ENCODE data around the gene WDR93.

WDR93 gene

DNA sequence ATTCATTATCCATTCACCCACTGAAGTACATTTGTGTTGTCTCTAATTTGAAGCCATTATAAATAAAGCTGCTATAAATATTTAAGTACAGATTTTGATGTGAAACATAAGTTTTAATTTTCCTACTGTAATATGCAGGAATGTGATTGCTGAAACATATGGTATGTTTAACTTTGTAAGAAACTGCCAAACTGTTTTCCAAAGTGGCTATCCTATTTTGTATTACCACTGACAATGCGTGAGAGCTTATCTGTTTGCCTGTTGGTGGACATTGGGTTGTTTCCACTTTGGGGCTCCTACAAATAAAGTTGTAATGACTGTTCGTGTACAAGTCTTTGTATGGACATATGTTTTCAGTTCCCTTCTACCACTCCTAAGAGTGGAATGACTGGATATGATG is 2.5 kb downstream of the WDR93 start:
- Histone ChIP-seq H3K36me3 (ENCODE audit: insufficient read depth, low read length) (no peaks in the 10 kb centered on the region), H3K79me2 (ENCODE audit: control insufficient read depth, insufficient read depth, low read length, unreplicated experiment) (no peaks in the 10 kb centered on the region), H3K27me3 (ENCODE audit: insufficient read depth, low read length) (no peaks in the 10 kb centered on the region; the same call in 1 of the 2 replicates), H2AFZ (ENCODE audit: low read length, unreplicated experiment) (no peak overlapping the region), H3K27ac (ENCODE audit: low read depth, low read length) (no peak overlapping the region), H3K4me1 (ENCODE audit: control insufficient read depth, insufficient read depth, low read length, unreplicated experiment) (no peaks in the 10 kb centered on the region), H3K4me3 (ENCODE audit: low read depth, low read length) (no peak overlapping the region)

DNA sequence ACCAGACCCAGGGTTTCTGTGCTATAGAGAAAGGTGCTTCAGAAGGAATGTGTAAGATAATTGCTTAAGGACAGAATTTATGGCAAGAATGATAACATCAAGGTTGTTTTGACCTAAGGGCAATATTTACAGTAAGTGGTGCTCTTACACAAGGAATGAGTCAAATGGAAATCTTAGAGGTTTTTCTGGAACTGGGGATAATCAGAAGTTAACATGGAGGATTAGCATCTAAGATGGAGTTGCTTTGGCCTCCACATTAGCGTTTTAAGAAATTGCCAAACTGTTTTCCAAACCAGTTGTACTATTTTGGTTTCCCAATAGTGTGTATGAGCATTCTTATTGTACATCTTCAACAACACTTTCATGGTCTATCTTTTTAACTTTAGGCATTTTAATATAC is 3.1 kb downstream of the WDR93 start:
- Histone ChIP-seq H3K4me3 (ENCODE audit: low read depth, low read length) (no peak overlapping the region), H3K4me1 (ENCODE audit: control insufficient read depth, insufficient read depth, low read length, unreplicated experiment) (no peaks in the 10 kb centered on the region), H2AFZ (ENCODE audit: low read length, unreplicated experiment) (no peak overlapping the region), H3K27me3 (ENCODE audit: insufficient read depth, low read length) (no peaks in the 10 kb centered on the region; the same call in 1 of the 2 replicates), H3K79me2 (ENCODE audit: control insufficient read depth, insufficient read depth, low read length, unreplicated experiment) (no peaks in the 10 kb centered on the region), H3K27ac (ENCODE audit: low read depth, low read length) (no peak overlapping the region), H3K36me3 (ENCODE audit: insufficient read depth, low read length) (no peaks in the 10 kb centered on the region)

DNA sequence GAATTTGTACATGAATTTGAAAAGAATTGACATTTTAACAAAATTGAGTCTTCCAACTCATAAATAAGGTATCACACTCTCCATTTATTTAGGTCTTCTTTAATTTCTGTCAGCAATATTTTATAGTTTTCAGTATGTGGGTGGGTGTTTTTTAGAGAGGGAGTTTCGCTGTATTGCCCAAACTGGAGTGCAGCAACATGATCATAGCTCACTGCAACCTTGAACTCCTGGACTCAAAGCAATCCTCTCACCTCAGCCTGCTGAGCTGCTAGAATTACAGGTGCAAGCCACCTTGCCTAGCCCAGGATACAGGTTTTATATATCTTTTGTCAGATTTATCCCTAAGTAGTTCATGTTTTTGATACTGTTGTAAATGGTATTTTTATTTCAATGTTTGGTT is 4.6 kb downstream of the WDR93 start:
- no peak overlapping the region for H3K4me3 ChIP-seq (ENCODE audit: low read depth, low read length)

DNA sequence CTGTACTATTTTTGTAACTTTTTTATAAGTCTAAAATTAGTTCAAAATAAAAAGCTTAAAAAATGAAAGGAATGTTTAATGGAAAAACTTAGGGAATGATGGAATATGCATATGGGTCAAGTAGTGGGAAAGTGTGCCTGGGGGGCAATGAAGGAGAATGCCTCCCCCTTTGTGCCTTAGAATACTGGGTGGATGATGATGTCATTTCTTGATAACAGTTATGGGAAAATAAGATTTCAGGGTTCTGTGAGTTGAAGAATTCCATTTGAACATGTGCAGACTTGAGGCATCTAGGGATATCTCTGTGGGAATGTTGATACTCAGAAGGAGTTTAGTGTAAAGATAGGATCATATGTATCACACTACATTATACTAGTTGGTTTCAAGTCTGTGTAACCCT is 13.8 kb downstream of the WDR93 start:
- H3K27ac ChIP-seq (ENCODE audit: low read depth, low read length): no peak overlapping the region
- no peak overlapping the region for H3K4me3 ChIP-seq (ENCODE audit: low read depth, low read length)
- no peaks in the 10 kb centered on the region for H3K4me1 ChIP-seq (ENCODE audit: control insufficient read depth, insufficient read depth, low read length, unreplicated experiment)
- no peaks in the 10 kb centered on the region for H3K36me3 ChIP-seq (ENCODE audit: insufficient read depth, low read length)
- H3K79me2 ChIP-seq (ENCODE audit: control insufficient read depth, insufficient read depth, low read length, unreplicated experiment): no peaks in the 10 kb centered on the region
- H3K27me3 ChIP-seq (ENCODE audit: insufficient read depth, low read length): peaks cover 18% of the 10 kb centered on the region
- no peak overlapping the region for H2AFZ ChIP-seq (ENCODE audit: low read length, unreplicated experiment)

More for the DNA sequence above, 4.6 kb downstream of the WDR93 start:
- H2AFZ ChIP-seq (ENCODE audit: low read length, unreplicated experiment): no peak overlapping the region
- no peaks in the 10 kb centered on the region for H3K79me2 ChIP-seq (ENCODE audit: control insufficient read depth, insufficient read depth, low read length, unreplicated experiment)
- no peaks in the 10 kb centered on the region for H3K36me3 ChIP-seq (ENCODE audit: insufficient read depth, low read length)
- H3K27ac ChIP-seq (ENCODE audit: low read depth, low read length): no peak overlapping the region
- no peaks in the 10 kb centered on the region; the same call in 1 of the 2 replicates for H3K27me3 ChIP-seq (ENCODE audit: insufficient read depth, low read length)
- H3K4me1 ChIP-seq (ENCODE audit: control insufficient read depth, insufficient read depth, low read length, unreplicated experiment): no peaks in the 10 kb centered on the region

DNA sequence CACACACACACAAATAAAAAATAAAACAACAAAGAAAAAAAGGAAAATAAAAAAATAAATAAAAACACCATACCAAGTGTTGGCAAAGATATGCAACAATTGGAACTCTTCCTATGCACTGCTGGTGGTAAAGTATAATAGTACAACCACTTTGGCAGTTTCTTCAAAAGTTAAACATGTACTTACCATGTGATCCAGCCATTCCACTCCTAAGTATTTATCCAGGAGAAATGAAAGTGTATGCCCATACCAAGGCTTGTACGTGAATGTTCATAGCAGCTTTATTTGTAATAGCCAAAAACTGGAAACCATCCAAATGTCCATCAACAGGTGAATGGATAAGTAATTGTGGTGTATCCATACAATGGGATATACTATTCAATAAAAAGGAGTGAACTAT is 17.0 kb downstream of the WDR93 start:
- Histone ChIP-seq H3K4me1 (ENCODE audit: control insufficient read depth, insufficient read depth, low read length, unreplicated experiment) (no peaks in the 10 kb centered on the region), H3K79me2 (ENCODE audit: control insufficient read depth, insufficient read depth, low read length, unreplicated experiment) (no peaks in the 10 kb centered on the region), H2AFZ (ENCODE audit: low read length, unreplicated experiment) (no peak overlapping the region), H3K27ac (ENCODE audit: low read depth, low read length) (no peak overlapping the region), H3K36me3 (ENCODE audit: insufficient read depth, low read length) (no peaks in the 10 kb centered on the region), H3K4me3 (ENCODE audit: low read depth, low read length) (no peak overlapping the region), H3K27me3 (ENCODE audit: insufficient read depth, low read length) (peaks cover 23% of the 10 kb centered on the region)

DNA sequence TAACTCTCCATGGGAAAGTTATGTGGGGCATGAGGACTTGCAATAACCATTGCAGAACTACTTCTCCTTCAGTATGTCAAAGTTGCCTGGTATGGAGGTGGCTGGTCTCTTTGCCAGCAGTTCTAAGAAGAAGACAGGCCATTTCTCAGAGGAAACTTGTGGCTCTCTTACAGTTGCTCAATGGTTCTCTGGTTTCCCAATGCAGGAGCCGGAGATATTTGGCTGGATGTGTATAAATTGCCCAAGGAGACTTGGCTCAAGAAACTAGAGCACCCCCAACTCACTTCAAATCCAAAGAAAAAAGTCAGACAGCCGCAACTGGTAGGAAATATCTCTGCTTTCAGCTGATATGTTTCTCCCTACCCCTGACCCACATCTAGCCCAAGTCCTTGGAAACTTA is 24.2 kb downstream of the WDR93 start:
- Histone ChIP-seq H3K27ac (ENCODE audit: low read depth, low read length) (no peak overlapping the region), H3K27me3 (ENCODE audit: insufficient read depth, low read length) (peaks cover 12% of the 10 kb centered on the region; the same call in 1 of the 2 replicates), H3K79me2 (ENCODE audit: control insufficient read depth, insufficient read depth, low read length, unreplicated experiment) (no peaks in the 10 kb centered on the region), H2AFZ (ENCODE audit: low read length, unreplicated experiment) (no peak overlapping the region), H3K4me3 (ENCODE audit: low read depth, low read length) (no peak overlapping the region), H3K4me1 (ENCODE audit: control insufficient read depth, insufficient read depth, low read length, unreplicated experiment) (no peaks in the 10 kb centered on the region), H3K36me3 (ENCODE audit: insufficient read depth, low read length) (no peaks in the 10 kb centered on the region)

DNA sequence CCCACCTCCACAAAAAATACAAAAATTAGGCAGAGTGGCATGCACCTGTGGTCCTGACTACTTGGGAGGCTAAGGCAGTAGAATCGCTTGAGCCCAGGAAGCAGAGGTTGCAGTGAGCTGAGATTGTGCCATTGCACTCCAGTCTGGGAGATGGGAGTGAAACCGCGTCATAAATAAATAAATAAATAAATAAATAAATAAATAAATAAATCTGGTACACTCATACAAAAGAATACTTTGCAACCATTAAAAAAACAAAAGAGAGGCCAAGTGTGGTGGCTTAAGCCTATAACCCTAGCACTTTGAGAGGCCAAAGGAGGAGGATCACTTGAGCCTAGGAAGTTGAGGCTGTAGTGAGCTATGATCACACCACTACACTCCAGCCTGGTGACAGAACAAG is 32.4 kb downstream of the WDR93 start:
- Histone ChIP-seq H3K27ac (ENCODE audit: low read depth, low read length) (no peak overlapping the region), H3K4me3 (ENCODE audit: low read depth, low read length) (no peak overlapping the region), H3K27me3 (ENCODE audit: insufficient read depth, low read length) (peaks cover 12% of the 10 kb centered on the region; the same call in 1 of the 2 replicates), H3K4me1 (ENCODE audit: control insufficient read depth, insufficient read depth, low read length, unreplicated experiment) (no peaks in the 10 kb centered on the region), H3K79me2 (ENCODE audit: control insufficient read depth, insufficient read depth, low read length, unreplicated experiment) (no peaks in the 10 kb centered on the region), H3K36me3 (ENCODE audit: insufficient read depth, low read length) (no peaks in the 10 kb centered on the region), H2AFZ (ENCODE audit: low read length, unreplicated experiment) (no peak overlapping the region)

DNA sequence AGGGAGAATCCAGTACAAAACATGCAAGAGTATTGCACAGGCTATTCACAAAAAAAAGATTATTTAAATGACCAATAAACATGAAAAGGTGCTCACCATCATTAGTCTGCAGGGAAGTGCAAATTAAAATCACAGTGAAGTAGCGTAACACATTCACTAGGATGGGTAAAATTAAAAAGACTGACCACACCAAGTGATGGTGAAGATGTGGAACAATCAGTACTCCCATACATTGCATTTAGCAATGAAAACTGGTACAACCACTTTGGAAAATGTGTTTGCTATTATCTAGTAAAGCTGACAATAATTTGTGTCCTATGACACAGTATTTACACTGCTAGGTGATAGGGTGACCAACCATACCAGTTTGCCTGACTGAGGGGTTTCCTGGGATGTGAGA is 34.0 kb downstream of the WDR93 start:
- no peak overlapping the region for H2AFZ ChIP-seq (ENCODE audit: low read length, unreplicated experiment)
- H3K27me3 ChIP-seq (ENCODE audit: insufficient read depth, low read length): peaks cover 12% of the 10 kb centered on the region; the same call in 1 of the 2 replicates
- H3K4me3 ChIP-seq (ENCODE audit: low read depth, low read length): no peak overlapping the region
- H3K36me3 ChIP-seq (ENCODE audit: insufficient read depth, low read length): no peaks in the 10 kb centered on the region
- no peaks in the 10 kb centered on the region for H3K79me2 ChIP-seq (ENCODE audit: control insufficient read depth, insufficient read depth, low read length, unreplicated experiment)
- no peak overlapping the region for H3K27ac ChIP-seq (ENCODE audit: low read depth, low read length)
- H3K4me1 ChIP-seq (ENCODE audit: control insufficient read depth, insufficient read depth, low read length, unreplicated experiment): no peaks in the 10 kb centered on the region

DNA sequence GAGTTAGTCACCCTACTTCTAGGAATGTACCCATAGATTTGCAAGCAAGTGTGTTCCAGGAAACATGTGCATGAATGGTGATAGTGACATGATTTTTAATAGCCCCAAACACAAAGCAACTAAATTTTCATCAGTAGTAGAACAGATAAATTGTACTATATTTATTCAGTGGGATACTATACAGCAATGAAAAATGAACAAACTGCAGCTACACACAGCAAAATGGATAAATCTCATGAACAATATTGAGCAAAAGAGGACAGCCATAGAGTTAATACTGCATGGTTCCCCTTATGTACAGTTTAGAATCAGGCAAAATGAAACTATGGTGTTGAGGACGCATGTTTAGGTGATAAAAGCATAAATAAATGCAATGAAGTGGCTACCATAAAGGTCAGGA is 34.5 kb downstream of the WDR93 start:
- Histone ChIP-seq H3K36me3 (ENCODE audit: insufficient read depth, low read length) (no peaks in the 10 kb centered on the region), H3K4me1 (ENCODE audit: control insufficient read depth, insufficient read depth, low read length, unreplicated experiment) (no peaks in the 10 kb centered on the region), H3K79me2 (ENCODE audit: control insufficient read depth, insufficient read depth, low read length, unreplicated experiment) (no peaks in the 10 kb centered on the region), H3K27ac (ENCODE audit: low read depth, low read length) (no peak overlapping the region), H2AFZ (ENCODE audit: low read length, unreplicated experiment) (no peak overlapping the region), H3K4me3 (ENCODE audit: low read depth, low read length) (no peak overlapping the region), H3K27me3 (ENCODE audit: insufficient read depth, low read length) (peaks cover 12% of the 10 kb centered on the region; the same call in 1 of the 2 replicates)

DNA sequence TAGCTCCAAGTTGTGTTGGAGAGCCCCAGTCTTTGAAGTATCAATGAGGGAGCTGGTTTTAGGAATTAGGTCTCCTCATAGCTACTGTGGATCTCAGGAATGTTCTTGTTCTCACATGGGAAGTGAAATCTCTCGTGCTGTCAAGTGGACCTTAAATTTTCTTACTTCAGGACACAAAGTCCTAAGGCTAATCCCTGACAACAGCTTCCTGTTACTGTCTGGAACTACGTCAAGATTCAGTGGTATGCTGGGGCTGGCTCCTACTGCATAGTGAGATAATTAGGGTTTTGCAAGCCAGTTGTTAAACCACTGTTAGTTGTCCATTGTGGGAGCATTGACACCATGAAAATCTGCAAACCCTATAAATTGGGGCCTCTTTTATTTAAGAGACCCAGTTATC is 37.6 kb downstream of the WDR93 start:
- H3K36me3 ChIP-seq (ENCODE audit: insufficient read depth, low read length): no peaks in the 10 kb centered on the region
- no peak overlapping the region for H2AFZ ChIP-seq (ENCODE audit: low read length, unreplicated experiment)
- H3K4me3 ChIP-seq (ENCODE audit: low read depth, low read length): no peak overlapping the region
- no peaks in the 10 kb centered on the region for H3K4me1 ChIP-seq (ENCODE audit: control insufficient read depth, insufficient read depth, low read length, unreplicated experiment)
- no peak overlapping the region for H3K27ac ChIP-seq (ENCODE audit: low read depth, low read length)
- H3K27me3 ChIP-seq (ENCODE audit: insufficient read depth, low read length): peaks cover 17% of the 10 kb centered on the region; the same call in 1 of the 2 replicates
- no peaks in the 10 kb centered on the region for H3K79me2 ChIP-seq (ENCODE audit: control insufficient read depth, insufficient read depth, low read length, unreplicated experiment)

DNA sequence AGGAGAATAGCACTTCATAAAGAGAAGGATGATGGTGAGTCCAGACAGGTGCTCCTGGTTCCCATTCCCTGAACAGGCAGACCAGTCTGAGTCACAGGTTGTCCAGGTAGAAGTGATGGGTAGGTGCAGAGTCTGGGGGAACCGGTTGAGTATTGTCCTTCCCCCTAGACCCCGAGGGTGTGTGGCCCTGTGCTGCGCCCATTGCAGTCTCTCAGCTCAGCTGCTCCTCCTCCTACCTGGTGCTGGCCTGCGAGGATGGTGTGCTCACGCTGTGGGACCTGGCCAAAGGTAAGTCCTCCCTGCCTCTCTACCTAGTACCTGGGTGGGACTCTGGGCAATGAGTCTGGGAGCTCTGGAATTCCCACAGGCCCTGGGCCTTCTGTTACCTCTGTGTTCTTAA is 40.7 kb downstream of the WDR93 start:
- Histone ChIP-seq H3K79me2 (ENCODE audit: control insufficient read depth, insufficient read depth, low read length, unreplicated experiment) (no peaks in the 10 kb centered on the region), H3K27ac (ENCODE audit: low read depth, low read length) (no peak overlapping the region), H3K4me1 (ENCODE audit: control insufficient read depth, insufficient read depth, low read length, unreplicated experiment) (no peaks in the 10 kb centered on the region), H3K4me3 (ENCODE audit: low read depth, low read length) (no peak overlapping the region), H3K36me3 (ENCODE audit: insufficient read depth, low read length) (no peaks in the 10 kb centered on the region), H2AFZ (ENCODE audit: low read length, unreplicated experiment) (no peak overlapping the region), H3K27me3 (ENCODE audit: insufficient read depth, low read length) (peaks cover 34% of the 10 kb centered on the region)
